Tibial artery (tissue), 4 donors: ENCODE data around the gene HPGD.

Experiments used
- DNase-seq, 2 donors: peaks; one replicate each; pipeline ENCODE4 v3.0.0-alpha.2; 2019
- H3K27ac ChIP-seq, 2 donors: fragments of 200-600 bp; sonication (generic) in 1 of 2; 1 replicate in 1 of 2; 2 replicates in 1 of 2; pipeline ENCODE4 v1.5.1; 2018 to 2019; ENCODE audit warnings: mild to moderate bottlenecking in 1 of 2
- H3K27me3 ChIP-seq, 2 donors: fragments of 200-600 bp; sonication (generic) in 1 of 2; one replicate each; pipeline versions ENCODE4 v1.5.1 to v1.6.0; 2016 to 2019
- H3K36me3 ChIP-seq, 3 donors: fragments of 200-600 bp; sonication (generic) in 2 of 3; one replicate each; pipeline ENCODE4 v1.5.1; 2016 to 2019; ENCODE audit warnings: mild to moderate bottlenecking in 2 of 3
- H3K4me1 ChIP-seq, 4 donors: fragments of 200-600 bp; sonication (generic) in 2 of 4; 1 replicate in 3 of 4; 2 replicates in 1 of 4; pipeline ENCODE4 v1.5.1; 2016 to 2019
- H3K4me3 ChIP-seq, 2 donors: fragments of 200-600 bp; sonication (generic) in 1 of 2; 1 replicate in 1 of 2; 2 replicates in 1 of 2; pipeline ENCODE4 v1.5.1; 2018 to 2019; ENCODE audit warnings: mild to moderate bottlenecking in 2 of 2
- H3K9me3 ChIP-seq, 3 donors: fragments of 200-600 bp; sonication (generic) in 1 of 3; one replicate each; pipeline ENCODE4 v1.5.1; 2016 to 2019
- CTCF ChIP-seq, 2 experiments: fragments of 200-600 bp in 1 of 2; fragments of 450-650 bp in 1 of 2; IDR thresholded peaks; one replicate each; pipeline ENCODE4 v1.5.1; 2017 to 2019; ENCODE audit warnings: antibody characterized with exemption in 2 of 2, mild to moderate bottlenecking in 1 of 2, moderate library complexity in 1 of 2
- intact Hi-C: fragments of 100-400 bp; cut with DNase I; formaldehyde crosslinking; loops from one replicate; pipeline ENCODE4 v1.15.0; 2023; ENCODE audit warnings: low total_unique reads

The HPGD gene

GRCh38 chr4:174505892-174506291, 16.4 kb downstream of the HPGD start:
- intact Hi-C loops, result no loop called here
- H3K36me3 ChIP-seq, result no peaks in the 10 kb centered on the region
- H3K9me3 ChIP-seq, result no peaks in the 10 kb centered on the region
- no peaks in the 10 kb centered on the region for H3K27me3 ChIP-seq
- TF ChIP-seq CTCF (IDR thresholded peaks at IDR 0.05), result no peak
- no peak overlapping the region for H3K27ac ChIP-seq
- H3K4me1 ChIP-seq, result peaks cover 0 to 14% (median 3%) of the 10 kb centered on the region in 4 donors
- H3K4me3 ChIP-seq, result no peak overlapping the region
- DNase-seq, result no peak

GRCh38 chr4:174505007-174505406, 17.3 kb downstream of the HPGD start:
- H3K4me3 ChIP-seq, result no peak overlapping the region
- no peaks in the 10 kb centered on the region for H3K36me3 ChIP-seq
- H3K27me3 ChIP-seq, result no peaks in the 10 kb centered on the region
- TF ChIP-seq CTCF (IDR thresholded peaks at IDR 0.05), result no peak
- intact Hi-C loops, result no loop called here
- DNase-seq, result no peak
- no peak overlapping the region for H3K27ac ChIP-seq
- H3K9me3 ChIP-seq, result no peaks in the 10 kb centered on the region
- H3K4me1 ChIP-seq, result peaks cover 0 to 14% (median 3%) of the 10 kb centered on the region in 4 donors

GRCh38 chr4:174503079-174503715, 19.1 kb downstream of the HPGD start:
- Histone ChIP-seq H3K4me3 (no peak overlapping the region), H3K36me3 (no peaks in the 10 kb centered on the region), H3K9me3 (no peaks in the 10 kb centered on the region), H3K4me1 (peaks cover 0 to 14% (median 3%) of the 10 kb centered on the region in 4 donors), H3K27ac (no peak overlapping the region), H3K27me3 (no peaks in the 10 kb centered on the region)
- no peak for TF ChIP-seq CTCF (IDR thresholded peaks at IDR 0.05)
- no peak for DNase-seq
- intact Hi-C loops, result no loop called here

- intact Hi-C loops, result no loop called here
- DNase-seq, result no peak
- Histone ChIP-seq H3K36me3 (no peaks in the 10 kb centered on the region), H3K9me3 (no peaks in the 10 kb centered on the region), H3K27me3 (no peaks in the 10 kb centered on the region), H3K4me3 (no peak overlapping the region), H3K4me1 (no peaks in the 10 kb centered on the region), H3K27ac (no peak overlapping the region)
- no peak for TF ChIP-seq CTCF (IDR thresholded peaks at IDR 0.05)
Observed at GRCh38 chr4:174496631-174497432, 25.5 kb downstream of the HPGD start.

- no peak for DNase-seq
- intact Hi-C loops, result no loop called here
- Histone ChIP-seq H3K9me3 (no peaks in the 10 kb centered on the region), H3K27ac (no peak overlapping the region), H3K27me3 (no peaks in the 10 kb centered on the region), H3K4me3 (no peak overlapping the region), H3K36me3 (no peaks in the 10 kb centered on the region), H3K4me1 (peaks cover 0 to under 1% (median 0%) of the 10 kb centered on the region in 4 donors)
- TF ChIP-seq CTCF (IDR thresholded peaks at IDR 0.05), result no peak
Observed at GRCh38 chr4:174495626-174496025, 26.7 kb downstream of the HPGD start.
